GM12878 (cell line): Measurements from ENCODE around the gene CFAP410. TPM values are rescaled to one million over a fixed set of nuclear protein-coding genes. Genes with fewer than 3 reads are reported as not detected.

Source experiments
- ATAC-seq: fragments of 200-7000 bp; cut with Tn5 transposase; 3 replicates; pipeline ENCODE4 v1.9.1; 2020; ENCODE audit warnings: mild to moderate bottlenecking, moderate library complexity
- BruUV-seq: library from RNA; stranded (reverse); fragments of 400-500 nt; replicated peaks from 2 replicates; lab custom pipeline; 2021; lab: Mats Ljungman, UMichigan
- CTCF ChIA-PET: fragments of 300-600 bp; sonication (Branson Sonifier 250); formaldehyde crosslinking; extraction: SDS; loops from one replicate; lab custom pipeline; 2021; ENCODE audit warnings: inconsistent platforms; lab: Yijun Ruan, JAX
- POLR2A ChIA-PET: fragments of 350-600 bp; formaldehyde crosslinking; extraction: SDS; loops from one replicate; lab custom pipeline; 2021; ENCODE audit warnings: inconsistent platforms; lab: Charles Lee
- RAD21 ChIA-PET: fragments of 300-600 bp; sonication (Branson Sonifier 250); formaldehyde crosslinking; loops from one replicate; lab custom pipeline; 2023; ENCODE audit warnings: antibody characterized with exemption; ENCODE audit not compliant: unreplicated experiment; lab: Charles Lee
- SMC1A ChIA-PET: fragments of 300-600 bp; sonication (Branson Sonifier 250); formaldehyde crosslinking; loops from one replicate; lab custom pipeline; 2023; ENCODE audit not compliant: unreplicated experiment, uncharacterized antibody; lab: Charles Lee
- DNase-seq: peaks from one replicate; pipeline ENCODE4 v3.0.0-alpha.2; 2011; ENCODE audit warnings: low read depth, low spot score
- FAIRE-seq: peaks from 3 replicates; lab custom pipeline; 2011; peaks lifted over from hg19 to GRCh38; lab: Jason Lieb, UNC
- H2AFZ ChIP-seq: 2 replicates; pipeline ENCODE4 v1.6.0; 2011; ENCODE audit warnings: low read depth, low read length, control low read depth; ENCODE audit not compliant: control insufficient read depth
- H3K27ac ChIP-seq: 2 replicates; pipeline ENCODE4 v1.5.1; 2011; ENCODE audit warnings: control low read depth; ENCODE audit not compliant: control insufficient read depth, insufficient read depth
- H3K27me3 ChIP-seq, 2 experiments: replicated peaks in 1 of 2; 2 replicates each; pipeline versions ENCODE4 v1.6.0 to v1.6.1; 2011; ENCODE audit warnings: low read length in 1 of 2; ENCODE audit not compliant: control insufficient read depth in 2 of 2, insufficient read depth in 2 of 2
- H3K36me3 ChIP-seq, 2 experiments: 2 replicates each; pipeline ENCODE4 v1.5.1; 2011; ENCODE audit warnings: low read length in 1 of 2; ENCODE audit not compliant: control insufficient read depth in 2 of 2, insufficient read depth in 2 of 2
- H3K4me1 ChIP-seq: 2 replicates; pipeline ENCODE4 v1.6.1; 2011; ENCODE audit warnings: mild to moderate bottlenecking, low read length, moderate library complexity, mixed read lengths; ENCODE audit not compliant: control insufficient read depth, insufficient read depth
- H3K4me2 ChIP-seq: 2 replicates; pipeline ENCODE4 v1.6.0; 2011; ENCODE audit warnings: control low read depth; ENCODE audit not compliant: control insufficient read depth, insufficient read depth
- H3K4me3 ChIP-seq: fragments of 200-600 bp; sonication (generic); 2 replicates; pipeline ENCODE4 v1.5.1; 2016
- H3K79me2 ChIP-seq: 2 replicates; pipeline ENCODE4 v1.6.0; 2011; ENCODE audit warnings: low read length; ENCODE audit not compliant: control insufficient read depth, insufficient read depth
- H3K9ac ChIP-seq: 2 replicates; pipeline ENCODE4 v1.8.0; 2011; ENCODE audit warnings: low read length, control low read depth, mixed read lengths; ENCODE audit not compliant: control insufficient read depth, insufficient read depth
- H3K9me3 ChIP-seq: replicated peaks from 3 replicates; pipeline ENCODE4 v1.5.1; 2011; ENCODE audit warnings: mild to moderate bottlenecking, low read length; ENCODE audit not compliant: control insufficient read depth, insufficient read depth
- H4K20me1 ChIP-seq: 2 replicates; pipeline ENCODE4 v1.6.0; 2011; ENCODE audit not compliant: control insufficient read depth, insufficient read depth
- CEBPB ChIP-seq, 2 experiments: fragments of 150-350 bp in 1 of 2; IDR thresholded peaks; 2 replicates each; pipeline ENCODE4 v1.6.1; 2012 to 2014; ENCODE audit warnings: low read depth in 2 of 2, low read length in 2 of 2, borderline replicate concordance in 1 of 2, inconsistent platforms in 1 of 2
- EP300 ChIP-seq, 2 experiments: fragments of 150-350 bp in 1 of 2; IDR thresholded peaks; 2 replicates each; pipeline ENCODE4 v1.6.1; 2011 to 2012; ENCODE audit warnings: low read depth in 2 of 2, low read length in 2 of 2, borderline replicate concordance in 1 of 2, improper control_type of control experiment in 1 of 2, inconsistent platforms in 1 of 2; ENCODE audit not compliant: control insufficient read depth in 1 of 2
- JUNB ChIP-seq: IDR thresholded peaks from 2 replicates; pipeline ENCODE4 v1.6.1; 2016; ENCODE audit warnings: antibody characterized with exemption, mild to moderate bottlenecking
- KDM1A ChIP-seq: fragments of 200-600 bp; sonication (generic); IDR thresholded peaks from 2 replicates; pipeline ENCODE4 v1.6.1; 2016; ENCODE audit warnings: borderline replicate concordance
- MXI1 ChIP-seq: fragments of 150-350 bp; IDR thresholded peaks from 2 replicates; pipeline ENCODE4 v1.6.1; 2011; ENCODE audit warnings: low read depth, mild to moderate bottlenecking, inconsistent platforms, low read length, improper control_type of control experiment
- POLR2AphosphoS2 ChIP-seq: IDR thresholded peaks from 2 replicates; pipeline ENCODE4 v1.6.1; 2011; ENCODE audit warnings: low read depth, mild to moderate bottlenecking, low read length, improper control_type of control experiment, moderate library complexity
- RAD21 ChIP-seq: IDR thresholded peaks from 2 replicates; pipeline ENCODE4 v1.6.1; 2011; ENCODE audit warnings: mild to moderate bottlenecking, low read depth, low read length, moderate library complexity; ENCODE audit not compliant: insufficient read depth
- SMC3 ChIP-seq: IDR thresholded peaks from 2 replicates; pipeline ENCODE4 v1.6.1; 2011; ENCODE audit warnings: low read length, improper control_type of control experiment, borderline replicate concordance
- SREBF2 ChIP-seq: IDR thresholded peaks from 2 replicates; pipeline ENCODE4 v1.6.1; 2012; ENCODE audit warnings: mild to moderate bottlenecking, low read length
- SUZ12 ChIP-seq: fragments of 200-600 bp; sonication (generic); IDR thresholded peaks from one replicate; pipeline ENCODE4 v1.6.1; 2018; ENCODE audit warnings: antibody characterized with exemption, mild to moderate bottlenecking; ENCODE audit not compliant: unreplicated experiment
- YBX1 ChIP-seq: fragments of 450-650 bp; IDR thresholded peaks from 2 replicates; pipeline ENCODE4 v1.6.1; 2016; ENCODE audit warnings: antibody characterized with exemption
- ZNF207 ChIP-seq: fragments of 450-650 bp; IDR thresholded peaks from 2 replicates; pipeline ENCODE4 v1.6.1; 2014; ENCODE audit warnings: antibody characterized with exemption, mild to moderate bottlenecking, borderline replicate concordance
- ZNF217 ChIP-seq: fragments of 450-650 bp; IDR thresholded peaks from 2 replicates; pipeline ENCODE4 v1.6.1; 2017; ENCODE audit warnings: antibody characterized with exemption, mild to moderate bottlenecking
- ZZZ3 ChIP-seq: IDR thresholded peaks from 2 replicates; pipeline ENCODE4 v1.6.1; 2011; ENCODE audit warnings: low read depth; ENCODE audit not compliant: control insufficient read depth, insufficient read length
- WGBS: methylation state at CpG from one replicate; pipeline ENCODE4 v1.1.6; 2016; ENCODE audit warnings: low lambda C conversion rate; ENCODE audit not compliant: insufficient replicate concordance, insufficient coverage; ENCODE audit errors: missing lambda C conversion rate; 5-methylcytosine and 5-hydroxymethylcytosine counted together
- in situ Hi-C: fragments of 300-500 bp; cut with MboI; formaldehyde crosslinking; loops from 9 replicates; pipeline ENCODE4 v1.14.3; 2018; ENCODE audit warnings: mixed read lengths
- intact Hi-C: fragments of 100-400 bp; cut with micrococcal nuclease; formaldehyde crosslinking; loops from one replicate; pipeline ENCODE4 v1.14.2; 2022; ENCODE audit not compliant: unreplicated experiment
- polyA plus RNA-seq, 11 experiments: library from polyadenylated mRNA; depleted of rRNA in 4 of 11; unstranded in 6 of 11; stranded (reverse) in 5 of 11; fragments of >200 nt; fragmentation: Nextera tagmentation in 4 of 11; fragmentation: Illumina TruSeq in 1 of 11; extraction: Ambion mirVana in 4 of 11; extraction: Trizol in 1 of 11; gene quantifications; 1 replicate in 1 of 11; 2 replicates in 10 of 11; pipeline versions ENCODE4 v1.2.1 to v1.2.3, GENCODE V29; 2011 to 2016; ENCODE audit warnings: inconsistent platforms in 2 of 11, missing spikeins in 2 of 11, low read depth in 1 of 11
- total RNA-seq, 4 experiments: library from RNA; depleted of rRNA in 3 of 4; stranded (reverse); fragments of >200 nt in 3 of 4; fragmentation: Illumina TruSeq in 1 of 4; extraction: Trizol in 1 of 4; gene quantifications; 2 replicates each; pipeline versions ENCODE4 v1.2.1 to v1.2.3, GENCODE V29; 2013 to 2021
- TF ChIP-seq, protein P1 (sequence below): fragments of 150-350 bp; IDR thresholded peaks from 2 replicates; pipeline ENCODE4 v1.6.1; 2014; ENCODE audit warnings: mild to moderate bottlenecking, low read depth, low read length
- TF ChIP-seq, protein P2 (sequence below): fragments of 150-350 bp; IDR thresholded peaks from 2 replicates; pipeline ENCODE4 v1.6.1; 2016; ENCODE audit warnings: low read depth, low read length
- TF ChIP-seq, protein P3 (sequence below): IDR thresholded peaks from 2 replicates; pipeline ENCODE4 v1.6.1; 2011; ENCODE audit warnings: borderline replicate concordance, low read depth, mild to moderate bottlenecking, moderate library complexity, low read length; ENCODE audit not compliant: insufficient read depth, poor library complexity, severe bottlenecking

Gene CFAP410
- total and polyA plus RNA-seq, 10 of the 15 experiments (the other 5 are each of a cell fraction or from before 2014, with no cell fraction given) = 0.14 to 24.8 (median 11.3) TPM

DNA sequence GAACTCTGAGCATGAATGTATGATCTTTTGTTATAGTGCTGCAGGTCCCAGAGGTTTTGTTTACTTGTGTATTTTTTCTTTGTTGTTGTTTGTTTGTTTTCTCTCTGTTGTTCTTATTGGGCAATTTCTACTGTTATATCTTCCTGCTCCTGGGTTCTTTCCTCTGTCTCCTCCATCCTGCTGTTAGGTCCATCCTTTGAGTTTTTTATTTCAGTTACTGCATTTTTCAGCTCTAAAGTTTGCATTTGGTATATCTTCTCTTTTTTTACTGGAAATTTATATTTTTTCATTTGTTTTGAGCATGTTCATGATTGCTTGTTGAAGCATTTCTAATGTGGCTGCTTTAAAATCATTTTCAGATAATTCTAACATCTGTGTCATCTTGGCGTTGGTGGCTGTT, 24.1 kb upstream of the CFAP410 start:
- H2AFZ ChIP-seq = no peak overlapping the region
- ChIA-PET RAD21 (no interaction called here), CTCF (no interaction called here), POLR2A (no interaction called here), SMC1A (no interaction called here)
- H3K79me2 ChIP-seq = no peaks in the 10 kb centered on the region
- no peak overlapping the region for H3K4me2 ChIP-seq
- no peaks in the 10 kb centered on the region for H3K4me1 ChIP-seq
- no peak overlapping the region for H3K4me3 ChIP-seq
- no peaks in the 10 kb centered on the region for H3K27me3 ChIP-seq
- no TSS peak for BruUV-seq
- TF ChIP-seq KDM1A (no peak), YBX1 (no peak), SREBF2 (no peak), MXI1 (no peak), CEBPB (IDR thresholded peaks at IDR 0.05; ENCODE audit: borderline replicate concordance in 1 of 2, low read depth in 2 of 2, low read length in 2 of 2) (no peak), SMC3 (no peak), EP300 (IDR thresholded peaks at IDR 0.05; ENCODE audit: borderline replicate concordance in 1 of 2, control insufficient read depth in 1 of 2, low read depth in 2 of 2, low read length in 2 of 2) (no peak), ZNF207 (no peak), POLR2AphosphoS2 (no peak), RAD21 (no peak), JUNB (no peak), ZNF217 (no peak), ZZZ3 (no peak), SUZ12 (no peak)
- TF ChIP-seq, protein P1, sequence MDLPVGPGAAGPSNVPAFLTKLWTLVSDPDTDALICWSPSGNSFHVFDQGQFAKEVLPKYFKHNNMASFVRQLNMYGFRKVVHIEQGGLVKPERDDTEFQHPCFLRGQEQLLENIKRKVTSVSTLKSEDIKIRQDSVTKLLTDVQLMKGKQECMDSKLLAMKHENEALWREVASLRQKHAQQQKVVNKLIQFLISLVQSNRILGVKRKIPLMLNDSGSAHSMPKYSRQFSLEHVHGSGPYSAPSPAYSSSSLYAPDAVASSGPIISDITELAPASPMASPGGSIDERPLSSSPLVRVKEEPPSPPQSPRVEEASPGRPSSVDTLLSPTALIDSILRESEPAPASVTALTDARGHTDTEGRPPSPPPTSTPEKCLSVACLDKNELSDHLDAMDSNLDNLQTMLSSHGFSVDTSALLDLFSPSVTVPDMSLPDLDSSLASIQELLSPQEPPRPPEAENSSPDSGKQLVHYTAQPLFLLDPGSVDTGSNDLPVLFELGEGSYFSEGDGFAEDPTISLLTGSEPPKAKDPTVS = no peak
- TF ChIP-seq, protein P2, sequence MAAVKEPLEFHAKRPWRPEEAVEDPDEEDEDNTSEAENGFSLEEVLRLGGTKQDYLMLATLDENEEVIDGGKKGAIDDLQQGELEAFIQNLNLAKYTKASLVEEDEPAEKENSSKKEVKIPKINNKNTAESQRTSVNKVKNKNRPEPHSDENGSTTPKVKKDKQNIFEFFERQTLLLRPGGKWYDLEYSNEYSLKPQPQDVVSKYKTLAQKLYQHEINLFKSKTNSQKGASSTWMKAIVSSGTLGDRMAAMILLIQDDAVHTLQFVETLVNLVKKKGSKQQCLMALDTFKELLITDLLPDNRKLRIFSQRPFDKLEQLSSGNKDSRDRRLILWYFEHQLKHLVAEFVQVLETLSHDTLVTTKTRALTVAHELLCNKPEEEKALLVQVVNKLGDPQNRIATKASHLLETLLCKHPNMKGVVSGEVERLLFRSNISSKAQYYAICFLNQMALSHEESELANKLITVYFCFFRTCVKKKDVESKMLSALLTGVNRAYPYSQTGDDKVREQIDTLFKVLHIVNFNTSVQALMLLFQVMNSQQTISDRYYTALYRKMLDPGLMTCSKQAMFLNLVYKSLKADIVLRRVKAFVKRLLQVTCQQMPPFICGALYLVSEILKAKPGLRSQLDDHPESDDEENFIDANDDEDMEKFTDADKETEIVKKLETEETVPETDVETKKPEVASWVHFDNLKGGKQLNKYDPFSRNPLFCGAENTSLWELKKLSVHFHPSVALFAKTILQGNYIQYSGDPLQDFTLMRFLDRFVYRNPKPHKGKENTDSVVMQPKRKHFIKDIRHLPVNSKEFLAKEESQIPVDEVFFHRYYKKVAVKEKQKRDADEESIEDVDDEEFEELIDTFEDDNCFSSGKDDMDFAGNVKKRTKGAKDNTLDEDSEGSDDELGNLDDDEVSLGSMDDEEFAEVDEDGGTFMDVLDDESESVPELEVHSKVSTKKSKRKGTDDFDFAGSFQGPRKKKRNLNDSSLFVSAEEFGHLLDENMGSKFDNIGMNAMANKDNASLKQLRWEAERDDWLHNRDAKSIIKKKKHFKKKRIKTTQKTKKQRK = no peak
- TF ChIP-seq, protein P3, sequence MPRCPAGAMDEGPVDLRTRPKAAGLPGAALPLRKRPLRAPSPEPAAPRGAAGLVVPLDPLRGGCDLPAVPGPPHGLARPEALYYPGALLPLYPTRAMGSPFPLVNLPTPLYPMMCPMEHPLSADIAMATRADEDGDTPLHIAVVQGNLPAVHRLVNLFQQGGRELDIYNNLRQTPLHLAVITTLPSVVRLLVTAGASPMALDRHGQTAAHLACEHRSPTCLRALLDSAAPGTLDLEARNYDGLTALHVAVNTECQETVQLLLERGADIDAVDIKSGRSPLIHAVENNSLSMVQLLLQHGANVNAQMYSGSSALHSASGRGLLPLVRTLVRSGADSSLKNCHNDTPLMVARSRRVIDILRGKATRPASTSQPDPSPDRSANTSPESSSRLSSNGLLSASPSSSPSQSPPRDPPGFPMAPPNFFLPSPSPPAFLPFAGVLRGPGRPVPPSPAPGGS = no peak
- intact Hi-C loops = no loop called here
- ATAC-seq = no peak
- FAIRE-seq = no peak
- H3K9ac ChIP-seq = no peak overlapping the region
- no peaks in the 10 kb centered on the region for H4K20me1 ChIP-seq
- in situ Hi-C loops = no loop called here
- WGBS = 100% methylated on average over 1 of the region's 1 CpG
- DNase-seq = no peak
- H3K9me3 ChIP-seq = no peaks in the 10 kb centered on the region; the same call in 2 of the 3 replicates
- no peak overlapping the region for H3K27ac ChIP-seq
- H3K36me3 ChIP-seq = no peaks in the 10 kb centered on the region
